ENCODE data around the gene CCDC27. TPM values are rescaled to one million over a fixed set of nuclear protein-coding genes. Genes with fewer than 3 reads are reported as not detected.

CCDC27 gene
- total and polyA plus RNA-seq, 2 of the 8 experiments (the other 6 are each of a cell fraction or from before 2014, with no cell fraction given) = 0.15 TPM; not detected in 1

DNA sequence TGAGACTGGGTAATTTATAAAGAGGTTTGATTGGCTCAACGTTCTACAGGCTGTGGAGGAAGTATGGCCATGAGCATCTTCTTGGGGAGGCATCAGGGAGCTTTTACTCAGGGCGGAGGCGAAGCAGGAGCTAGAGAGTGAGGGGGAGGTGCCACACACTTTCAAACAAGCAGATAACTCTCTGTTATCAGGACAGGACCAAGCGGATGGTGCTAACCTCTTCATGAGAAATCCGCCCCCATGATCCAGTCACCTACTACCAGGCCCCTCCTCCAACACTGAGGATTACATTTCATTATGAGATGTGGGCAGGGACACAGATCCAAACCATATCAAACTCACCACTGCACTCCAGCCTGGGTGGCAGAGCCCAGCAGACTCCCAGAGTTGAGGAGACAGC lies 55.5 kb downstream of the CCDC27 start:
- Histone ChIP-seq H3K14ac (ENCODE audit: insufficient read length) (no peak overlapping the region), H2BK12ac (ENCODE audit: low read depth, low read length) (no peak overlapping the region), H2BK20ac (ENCODE audit: low read length) (no peak overlapping the region), H3K56ac (replicated peaks; ENCODE audit: insufficient read length, low read depth, low read length) (no peak overlapping the region), H3K4me1 (replicated peaks in 1 of 4; ENCODE audit: control insufficient read depth in 3 of 4, insufficient read depth in 4 of 4, low read length in 3 of 4) (peaks cover 0 to 5% (median 0%) of the 10 kb centered on the region in 4 experiments; a peak in 1 of 7 replicates), H3K9ac (replicated peaks in 1 of 4; ENCODE audit: extremely low read depth in 1 of 4, low read depth in 3 of 4, low read length in 3 of 4) (no peak overlapping the region), H3K79me2 (ENCODE audit: control insufficient read depth in 1 of 2, insufficient read depth in 2 of 2, low read length in 2 of 2) (no peaks in the 10 kb centered on the region), H4K20me1 (replicated peaks in 1 of 2; ENCODE audit: control insufficient read depth in 1 of 2, insufficient read depth in 2 of 2, low read length in 2 of 2) (no peaks in the 10 kb centered on the region), H3K23me2 (ENCODE audit: low read depth, low read length) (no peaks in the 10 kb centered on the region), H2BK5ac (ENCODE audit: low read depth, low read length) (no peak overlapping the region), H2BK15ac (ENCODE audit: low read length) (no peak overlapping the region), H2AK5ac (ENCODE audit: low read depth, low read length) (no peak overlapping the region), H3K4me3 (ENCODE audit: extremely low read depth in 1 of 4, insufficient read depth in 2 of 4, low read depth in 3 of 4, low read length in 4 of 4) (no peak overlapping the region), H3K18ac (ENCODE audit: extremely low read depth, low read length) (no peak overlapping the region), H3K9me3 (ENCODE audit: insufficient read depth in 2 of 2, low read depth in 1 of 2, low read length in 1 of 2) (peaks cover 8 to 20% of the 10 kb centered on the region in 2 experiments; a peak in 3 of 4 replicates), H4K5ac (ENCODE audit: insufficient read length, low read depth, low read length) (no peak overlapping the region), H2AFZ (ENCODE audit: low read length) (no peak overlapping the region), H3K23ac (ENCODE audit: insufficient read length) (no peak overlapping the region), H4K91ac (replicated peaks; ENCODE audit: insufficient read length, low read length) (no peak overlapping the region), H3K4me2 (ENCODE audit: insufficient read depth in 1 of 2, low read depth in 2 of 2, low read length in 2 of 2) (no peak overlapping the region), H2BK120ac (replicated peaks; ENCODE audit: low read depth, low read length) (no peak overlapping the region), H3K36me3 (ENCODE audit: control insufficient read depth in 2 of 4, insufficient read depth in 4 of 4, low read length in 3 of 4) (no peaks in the 10 kb centered on the region), H3K79me1 (ENCODE audit: low read depth, low read length) (no peaks in the 10 kb centered on the region), H3K4ac (replicated peaks; ENCODE audit: insufficient read length, low read depth, low read length) (no peak overlapping the region), H3K27ac (ENCODE audit: low read depth, low read length) (no peak overlapping the region), H4K8ac (ENCODE audit: extremely low read depth, insufficient read depth, low read length) (no peak overlapping the region), H3K27me3 (replicated peaks in 1 of 4; ENCODE audit: control insufficient read depth in 3 of 4, extremely low read depth in 1 of 4, insufficient read depth in 3 of 4, low read length in 3 of 4) (no peaks in the 10 kb centered on the region)
- DNase-seq (ENCODE audit: low read depth in 1 of 2, low spot score in 2 of 2) (no peak), FAIRE-seq (no peak)
- 90% methylated on average over 5 of the region's 5 CpGs; no CpG with 5 or more reads in 1 of the 2 experiments for WGBS, 2 experiments (ENCODE audit: extremely low coverage in 1 of 2, insufficient coverage in 1 of 2, insufficient read length in 1 of 2, insufficient replicate concordance in 2 of 2, low coverage in 1 of 2, low lambda C conversion rate in 2 of 2, missing lambda C conversion rate in 1 of 2)
- TF ChIP-seq PHF8 (conservative IDR thresholded peaks at IDR 0.05; ENCODE audit: low read depth, low read length) = no peak
- POLR2A ChIA-PET (ENCODE audit: partially characterized antibody) = no interaction called here
- CTCF ChIA-PET (ENCODE audit: partially characterized antibody) = no interaction called here

Data from H1 (cell line).